ENCODE measurements around the gene TBC1D3K.
"Not testable (repeated sequence)": the region's sequence is repeated elsewhere in the genome, so short reads cannot be mapped to it uniquely, and the experiment has no call there.

TBC1D3K gene

DNA sequence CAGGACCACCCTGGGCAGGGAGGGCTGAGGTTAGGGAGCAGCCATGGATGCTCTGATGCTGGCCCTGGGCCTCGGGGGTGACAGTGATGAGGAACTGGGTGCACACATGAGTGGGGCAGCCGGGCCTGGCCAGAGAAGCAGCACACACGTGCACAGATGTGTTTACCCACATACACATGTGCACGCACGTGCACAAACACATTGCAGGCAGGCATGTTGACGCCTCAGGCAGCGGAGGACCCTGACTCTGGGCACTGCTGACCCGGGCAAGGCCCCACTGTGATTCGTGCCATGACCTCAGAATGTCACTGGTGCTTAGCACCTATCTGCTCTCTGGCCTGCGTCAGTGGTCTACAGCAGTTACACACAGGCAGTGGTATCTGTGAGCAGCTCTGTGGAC is at the start of gene TBC1D3K:
Gene TBC1D3K, plus strand, starts transcription at position 301 of the 400 bp plus-strand sequence. CDS start 1,585 bp downstream, outside the sequence.
- not testable (repeated sequence) for ATAC-seq; H3K4me1 Mint-ChIP-seq; H3K27ac Mint-ChIP-seq; H3K4me3 Mint-ChIP-seq; H3K9me3 Mint-ChIP-seq; DNase-seq; H3K36me3 Mint-ChIP-seq (ENCODE audit: low read depth); H3K27me3 Mint-ChIP-seq

GRCh38 chr17:37884516-37884915 is 39.7 kb upstream of the TBC1D3K start:
- Mint-ChIP-seq H3K9me3 (no peaks in the 10 kb centered on the region), H3K4me1 (no peaks in the 10 kb centered on the region), H3K27ac (no peak overlapping the region), H3K36me3 (ENCODE audit: low read depth) (no peaks in the 10 kb centered on the region), H3K27me3 (no peaks in the 10 kb centered on the region), H3K4me3 (no peak overlapping the region)
- no peak for DNase-seq
- no peak for ATAC-seq

DNA sequence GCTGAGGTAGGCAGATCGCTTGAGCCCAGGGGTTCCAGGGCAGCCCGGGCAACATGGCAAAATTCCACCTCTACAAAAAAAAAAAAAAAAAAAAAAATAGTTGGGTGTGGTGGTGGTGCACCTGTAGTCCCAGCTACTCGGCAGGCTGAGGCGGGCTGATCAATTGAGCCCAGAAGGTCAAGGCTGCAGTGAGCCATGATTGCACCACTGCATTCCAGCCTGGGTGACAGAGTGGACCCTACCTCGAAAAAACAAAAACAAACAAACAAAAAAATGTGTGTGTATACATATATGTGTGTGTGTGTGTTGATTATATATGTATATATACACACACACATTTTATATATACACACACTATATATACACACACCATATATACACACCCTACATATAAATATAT is 39.1 kb upstream of the TBC1D3K start:
- no peak for DNase-seq
- H3K27me3 Mint-ChIP-seq: peaks cover 3% of the 10 kb centered on the region
- H3K27ac Mint-ChIP-seq: no peak overlapping the region
- H3K4me1 Mint-ChIP-seq: no peaks in the 10 kb centered on the region
- no peak for ATAC-seq
- no peaks in the 10 kb centered on the region for H3K9me3 Mint-ChIP-seq
- H3K36me3 Mint-ChIP-seq (ENCODE audit: low read depth): no peaks in the 10 kb centered on the region
- no peak overlapping the region for H3K4me3 Mint-ChIP-seq

DNA sequence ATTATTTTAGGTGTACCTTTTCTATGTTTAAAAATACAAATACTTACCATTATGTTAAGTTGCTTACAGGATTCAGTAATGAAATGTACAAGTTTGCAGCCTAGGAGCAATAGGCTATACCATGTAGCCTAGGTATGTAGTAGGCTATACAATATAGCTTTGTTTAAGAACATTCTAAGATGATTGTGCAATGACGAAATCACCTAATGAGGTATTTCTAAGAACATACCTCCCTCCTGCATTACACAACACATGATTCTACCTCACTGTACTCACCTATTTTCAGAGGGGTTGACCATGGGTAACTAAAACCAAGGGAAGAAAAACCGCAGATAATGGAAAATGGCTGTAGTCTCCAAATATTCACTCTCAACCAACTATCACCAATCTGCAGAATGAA is 35.3 kb upstream of the TBC1D3K start:
- H3K4me3 Mint-ChIP-seq: no peak overlapping the region
- no peak for DNase-seq
- H3K9me3 Mint-ChIP-seq: no peaks in the 10 kb centered on the region
- H3K27ac Mint-ChIP-seq: no peak overlapping the region
- H3K4me1 Mint-ChIP-seq: no peaks in the 10 kb centered on the region
- no peak for ATAC-seq
- H3K27me3 Mint-ChIP-seq: peaks cover 3% of the 10 kb centered on the region
- H3K36me3 Mint-ChIP-seq (ENCODE audit: low read depth): no peaks in the 10 kb centered on the region

- not testable (repeated sequence) for H3K36me3 Mint-ChIP-seq (ENCODE audit: low read depth); H3K27me3 Mint-ChIP-seq; H3K27ac Mint-ChIP-seq; H3K4me3 Mint-ChIP-seq; ATAC-seq; H3K9me3 Mint-ChIP-seq; DNase-seq; H3K4me1 Mint-ChIP-seq
These were observed 27.3 kb upstream of the TBC1D3K start for GRCh38 chr17:37896961-37897360.

Data from activated naive CD8-positive, alpha-beta T cell treated with anti-CD3 and anti-CD28 coated beads, Interleukin-2, amount 50 U/mL, for 24 hours (primary cell).